Retina (tissue), 1 donor: ENCODE measurements around the gene UQCC3.
"Not testable (repeated sequence)": the region's sequence is repeated elsewhere in the genome, so short reads cannot be mapped to it uniquely, and the experiment has no call there.

Experiments
- DNase-seq: peaks from one replicate; pipeline ENCODE4 v3.0.0-alpha.2; 2016

UQCC3 gene

GRCh38 chr11:62666259-62666926, 5.1 kb upstream of the UQCC3 start:
- DNase-seq = no peak

- DNase-seq = no peak
Measured at GRCh38 chr11:62667460-62667859, 4.0 kb upstream of the UQCC3 start.

GRCh38 chr11:62669420-62670161, 1.9 kb upstream of the UQCC3 start:
- DNase-seq = no peak

GRCh38 chr11:62671236-62671607, 251 bp upstream of the UQCC3 start:
- no peak for DNase-seq

- DNase-seq = no peak
Measured at GRCh38 chr11:62673196-62673525, 1.7 kb downstream of the UQCC3 start.

GRCh38 chr11:62675415-62675814, 3.9 kb downstream of the UQCC3 start:
- not testable (repeated sequence) for DNase-seq

- no peak for DNase-seq
Measured at GRCh38 chr11:62676698-62677097, 5.2 kb downstream of the UQCC3 start.

GRCh38 chr11:62677156-62677555, 5.7 kb downstream of the UQCC3 start:
- no peak for DNase-seq

GRCh38 chr11:62677714-62678113, 6.2 kb downstream of the UQCC3 start:
- no peak for DNase-seq

- no peak for DNase-seq
Measured at GRCh38 chr11:62678433-62678769, 6.9 kb downstream of the UQCC3 start.

- DNase-seq = peak; percentile 92
Measured at GRCh38 chr11:62678770-62679696, 7.6 kb downstream of the UQCC3 start, which contains the start of gene UBXN1. UBXN1 (minus strand) TSS chr11:62679073; CDS start chr11:62678923, 150 bp downstream.

- DNase-seq = no peak
Measured at GRCh38 chr11:62680825-62681240, 9.4 kb downstream of the UQCC3 start.

- no peak for DNase-seq
Measured at GRCh38 chr11:62682518-62682917, 11.0 kb downstream of the UQCC3 start.

GRCh38 chr11:62687508-62688396, 16.3 kb downstream of the UQCC3 start:
- peak; percentile 76 for DNase-seq

- no peak for DNase-seq
Measured at GRCh38 chr11:62688491-62688890, 17.0 kb downstream of the UQCC3 start.

- DNase-seq = no peak
Measured at GRCh38 chr11:62689421-62690183, 18.1 kb downstream of the UQCC3 start, which contains the start of gene LRRN4CL. LRRN4CL (minus strand) TSS chr11:62689530; CDS start chr11:62688508, 1,022 bp downstream.

- not testable (repeated sequence) for DNase-seq
Measured at GRCh38 chr11:62693624-62694023, 22.2 kb downstream of the UQCC3 start.

- peak; percentile 74 for DNase-seq
Measured at GRCh38 chr11:62694455-62695167, 23.1 kb downstream of the UQCC3 start.

- no peak for DNase-seq
Measured at GRCh38 chr11:62702246-62702645, 30.8 kb downstream of the UQCC3 start.

GRCh38 chr11:62703921-62704320, 32.4 kb downstream of the UQCC3 start:
- not testable (repeated sequence) for DNase-seq

GRCh38 chr11:62705413-62705812, 33.9 kb downstream of the UQCC3 start:
- no peak for DNase-seq
